Measurements from ENCODE around the gene SRMS. TPM values are rescaled to one million over a fixed set of nuclear protein-coding genes. Genes with fewer than 3 reads are reported as not detected.
A peak's percentile ranks its signal among the peaks of the same experiment; 100 is the strongest.

Gene SRMS
- total and polyA plus RNA-seq, 11 donors, result not detected

DNA sequence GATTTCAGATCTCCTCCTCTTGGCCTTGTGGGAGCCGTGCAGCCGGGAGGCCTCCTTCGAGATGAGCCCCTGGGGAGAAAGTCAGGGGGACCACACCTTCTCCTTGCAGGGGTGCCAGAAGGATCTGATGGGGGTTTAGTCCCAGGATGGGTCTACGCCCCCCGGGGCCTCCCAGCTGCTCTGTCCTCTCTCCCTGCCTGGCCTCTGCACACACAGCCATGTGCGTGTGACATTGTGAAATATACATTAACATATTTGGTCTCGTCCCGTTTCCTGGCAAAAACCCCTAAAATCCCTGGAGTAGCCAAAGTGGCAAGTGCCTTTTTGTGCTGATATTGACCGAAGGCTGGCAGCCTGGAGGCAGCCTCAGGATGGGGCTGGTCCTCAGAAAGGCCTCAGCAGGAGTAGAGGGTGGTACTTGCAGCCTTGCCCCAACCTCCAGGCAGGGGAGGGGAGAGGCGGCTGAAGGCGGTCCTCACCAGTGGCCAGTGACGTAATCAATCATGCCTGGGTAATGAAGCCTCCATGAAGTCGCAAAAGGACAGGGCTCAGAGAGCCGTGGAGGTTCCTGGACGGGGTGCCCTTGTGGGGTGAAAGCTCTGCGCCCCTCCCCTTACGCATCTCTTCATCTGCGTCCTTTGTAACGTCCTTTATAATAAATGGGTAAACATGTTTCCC is 31.6 kb upstream of the SRMS start:
- no peak for DNase-seq
- WGBS, 4 donors, result 78 to 86% (median 82%) methylated on average over 17 to 19 of the region's 19 CpGs
- ATAC-seq, result no peak
- Histone ChIP-seq H3K4me1 (peaks cover 0 to 18% (median 6%) of the 10 kb centered on the region in 12 donors), H3K4me3 (no peak overlapping the region), H3K9me3 (no peaks in the 10 kb centered on the region), H3K27me3 (peaks cover 0 to 11% (median 0%) of the 10 kb centered on the region in 9 donors), H3K27ac (no peak overlapping the region), H3K36me3 (no peaks in the 10 kb centered on the region)
- TF ChIP-seq, protein P1, sequence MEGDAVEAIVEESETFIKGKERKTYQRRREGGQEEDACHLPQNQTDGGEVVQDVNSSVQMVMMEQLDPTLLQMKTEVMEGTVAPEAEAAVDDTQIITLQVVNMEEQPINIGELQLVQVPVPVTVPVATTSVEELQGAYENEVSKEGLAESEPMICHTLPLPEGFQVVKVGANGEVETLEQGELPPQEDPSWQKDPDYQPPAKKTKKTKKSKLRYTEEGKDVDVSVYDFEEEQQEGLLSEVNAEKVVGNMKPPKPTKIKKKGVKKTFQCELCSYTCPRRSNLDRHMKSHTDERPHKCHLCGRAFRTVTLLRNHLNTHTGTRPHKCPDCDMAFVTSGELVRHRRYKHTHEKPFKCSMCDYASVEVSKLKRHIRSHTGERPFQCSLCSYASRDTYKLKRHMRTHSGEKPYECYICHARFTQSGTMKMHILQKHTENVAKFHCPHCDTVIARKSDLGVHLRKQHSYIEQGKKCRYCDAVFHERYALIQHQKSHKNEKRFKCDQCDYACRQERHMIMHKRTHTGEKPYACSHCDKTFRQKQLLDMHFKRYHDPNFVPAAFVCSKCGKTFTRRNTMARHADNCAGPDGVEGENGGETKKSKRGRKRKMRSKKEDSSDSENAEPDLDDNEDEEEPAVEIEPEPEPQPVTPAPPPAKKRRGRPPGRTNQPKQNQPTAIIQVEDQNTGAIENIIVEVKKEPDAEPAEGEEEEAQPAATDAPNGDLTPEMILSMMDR (IDR thresholded peaks at IDR 0.05), result no peak
- TF ChIP-seq POLR2A (IDR thresholded peaks at IDR 0.05), result no peak
- intact Hi-C loops (cut with DNase I), result loop anchor here in 3 of 10 donors (5.0 kb wide), 1 partner anchor 42 kb away; the partner anchor contains the start of gene PTK6 (in 3 of the 3)

DNA sequence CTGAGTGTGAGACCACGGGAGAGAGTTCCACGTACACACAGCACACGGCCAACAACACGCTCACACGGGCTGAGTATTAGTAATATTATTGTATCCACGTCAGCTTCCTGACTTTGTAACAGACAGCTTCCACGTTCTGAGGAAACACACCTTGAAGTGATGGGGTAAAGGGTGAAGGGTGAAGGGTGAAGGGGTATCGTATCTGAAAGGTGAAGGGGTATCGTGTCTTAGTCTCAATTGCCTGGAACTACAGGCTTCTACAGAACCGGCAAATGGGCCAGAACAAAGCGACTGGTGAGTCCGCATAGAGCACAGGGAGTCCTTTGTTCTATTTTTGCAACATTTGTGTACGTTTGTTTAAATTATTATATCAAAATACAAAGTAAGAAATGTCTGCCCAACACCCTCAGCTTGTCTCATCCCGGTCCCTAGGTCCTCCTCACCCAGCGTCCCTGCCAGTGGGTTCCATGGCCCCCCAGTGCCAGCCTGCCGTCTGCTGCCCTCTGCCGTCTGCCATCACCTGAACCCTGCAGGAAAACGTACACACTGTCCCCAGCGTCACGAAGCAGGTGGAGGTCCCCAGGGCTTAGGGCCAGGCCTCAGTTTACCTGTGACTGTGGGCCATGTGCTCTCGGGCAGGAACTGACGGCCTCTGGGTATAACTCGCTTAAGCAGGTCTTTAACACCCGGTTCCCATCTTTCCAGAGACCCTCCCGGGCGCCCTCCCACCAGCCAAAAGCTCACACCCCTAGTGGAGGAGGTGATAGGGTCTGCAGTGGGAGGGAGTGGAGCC is 30.9 kb upstream of the SRMS start:
- H3K27me3 ChIP-seq, result peaks cover 0 to 11% (median 0%) of the 10 kb centered on the region in 9 donors
- ATAC-seq (no peak), DNase-seq (no peak)
- H3K4me3 ChIP-seq, result no peak overlapping the region
- peaks cover 0 to 21% (median 9%) of the 10 kb centered on the region in 12 donors for H3K4me1 ChIP-seq
- 77 to 84% (median 81%) methylated on average over 20 to 26 of the region's 26 CpGs for WGBS, 4 donors
- H3K27ac ChIP-seq, result no peak overlapping the region
- intact Hi-C loops (cut with DNase I), result loop anchor here in 3 of 10 donors (5.0 kb wide), 1 partner anchor 41 kb away; the partner anchor contains the start of gene PTK6 (in 3 of the 3)
- H3K36me3 ChIP-seq, result no peaks in the 10 kb centered on the region
- TF ChIP-seq, protein P1 (IDR thresholded peaks at IDR 0.05), result peak in 5 of 12 donors; percentile 12 to 22 (median 20)
- no peak for TF ChIP-seq POLR2A (IDR thresholded peaks at IDR 0.05)
- no peaks in the 10 kb centered on the region for H3K9me3 ChIP-seq

DNA sequence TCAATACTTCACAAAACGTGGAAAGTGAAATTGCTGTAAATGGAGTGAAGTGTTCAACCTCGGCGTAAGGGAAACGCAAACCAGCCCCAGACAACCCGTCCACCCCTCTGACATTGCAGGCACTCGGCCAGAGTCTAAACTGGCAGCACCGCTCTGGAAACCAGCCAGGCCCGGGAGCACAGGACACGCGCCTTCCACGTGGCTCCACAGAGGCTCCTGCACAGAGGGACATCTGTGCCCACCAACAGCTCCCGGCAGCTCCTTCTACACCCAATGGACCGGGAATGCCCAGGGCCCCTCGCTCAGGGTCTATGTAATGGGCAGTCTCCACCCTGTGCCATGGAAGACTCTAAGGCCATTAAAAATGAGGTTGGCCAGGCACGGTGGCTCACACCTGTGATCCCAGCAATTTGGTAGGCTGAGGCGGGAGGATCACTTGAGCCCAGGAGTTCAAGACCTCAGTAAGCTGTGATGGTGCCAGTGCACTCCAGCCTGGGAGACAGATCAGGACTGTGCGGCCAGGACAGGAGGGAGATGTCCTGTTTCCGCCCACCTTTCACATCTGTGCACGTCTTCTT is 29.9 kb upstream of the SRMS start:
- ATAC-seq (peak; percentile 44 to 78 (median 56)), DNase-seq (peak in 4 of 5 donors; percentile 78 to 88 (median 84))
- intact Hi-C loops (cut with DNase I), result loop anchor here in 3 of 10 donors (5.0 kb wide), 1 partner anchor 40 kb away; the partner anchor contains the start of gene PTK6 (in 3 of the 3)
- Histone ChIP-seq H3K36me3 (peaks cover 0 to 6% (median 4%) of the 10 kb centered on the region in 9 donors), H3K27ac (peak overlapping the region in 3 of 12 donors; percentile 27 to 61 (median 47)), H3K9me3 (no peaks in the 10 kb centered on the region), H3K27me3 (peaks cover 0 to 14% (median 0%) of the 10 kb centered on the region in 9 donors), H3K4me3 (no peak overlapping the region), H3K4me1 (peaks cover 0 to 31% (median 16%) of the 10 kb centered on the region in 12 donors)
- TF ChIP-seq POLR2A (IDR thresholded peaks at IDR 0.05), result no peak
- TF ChIP-seq, protein P1 (IDR thresholded peaks at IDR 0.05), result no peak
- WGBS, 4 donors, result 45 to 66% (median 54%) methylated on average over 13 to 19 of the region's 19 CpGs

Measured in heart left ventricle (tissue), 16 donors.